Progenitor cell of endocrine pancreas (in vitro differentiated cells): ENCODE measurements around the gene FGF5. TPM values are rescaled to one million over a fixed set of nuclear protein-coding genes. Genes with fewer than 3 reads are reported as not detected.

Experiments
- DNase-seq: peaks from one replicate; pipeline ENCODE4 v3.0.0; 2021; ENCODE audit warnings: low spot score; ENCODE audit not compliant: unreplicated experiment
- H3K27ac Mint-ChIP-seq: 2 replicates; pipeline ENCODE4 v1.8.0; 2021; ENCODE audit warnings: mild to moderate bottlenecking, moderate library complexity, mixed read lengths
- H3K27me3 Mint-ChIP-seq: 2 replicates; pipeline ENCODE4 v1.8.0; 2021; ENCODE audit warnings: mixed read lengths
- H3K36me3 Mint-ChIP-seq: 2 replicates; pipeline ENCODE4 v1.8.0; 2022; ENCODE audit warnings: mixed read lengths; ENCODE audit not compliant: insufficient read depth
- H3K4me1 Mint-ChIP-seq: 2 replicates; pipeline ENCODE4 v1.8.0; 2021; ENCODE audit warnings: low read depth, mixed read lengths
- H3K4me3 Mint-ChIP-seq: 2 replicates; pipeline ENCODE4 v1.8.0; 2021; ENCODE audit warnings: low read depth, mild to moderate bottlenecking, moderate library complexity, mixed read lengths
- H3K9me3 Mint-ChIP-seq: 2 replicates; pipeline ENCODE4 v1.8.0; 2021; ENCODE audit warnings: low read depth, mixed read lengths
- total RNA-seq: library from RNA; stranded (reverse); gene quantifications from 2 replicates; pipeline ENCODE4 v1.2.1, GENCODE V29; 2021
- TF ChIP-seq, protein P1 (sequence below): fragments of 200-600 bp; sonication (generic); IDR thresholded peaks from one replicate; pipeline ENCODE4 v1.5.0; 2021; ENCODE audit warnings: antibody characterized with exemption, mild to moderate bottlenecking; ENCODE audit not compliant: unreplicated experiment

Gene FGF5
- total RNA-seq, 1 donor from 2014 or later: 0.14 TPM

DNA sequence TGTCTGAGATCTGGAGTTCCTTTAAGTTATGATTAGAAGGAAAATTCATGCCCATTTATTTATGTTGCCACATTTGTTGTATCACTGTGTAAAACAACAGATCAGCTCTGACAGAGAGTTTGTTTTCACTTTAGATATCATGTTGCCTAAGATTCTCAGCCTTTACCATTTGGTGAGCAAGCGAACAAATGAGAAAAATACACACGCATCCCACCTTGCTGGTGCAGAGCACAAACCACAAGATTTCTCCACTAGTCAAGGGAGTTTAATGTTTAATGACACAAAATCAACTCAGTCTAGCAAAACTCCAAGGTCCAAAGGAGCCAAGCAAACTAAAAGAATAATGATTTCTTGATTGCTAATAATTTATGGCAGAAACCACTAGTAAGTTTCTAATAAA is 27.7 kb downstream of the FGF5 start:
- Mint-ChIP-seq H3K4me3 (no peak overlapping the region), H3K36me3 (no peaks in the 10 kb centered on the region), H3K27ac (no peak overlapping the region), H3K4me1 (peaks cover 8% of the 10 kb centered on the region), H3K9me3 (no peaks in the 10 kb centered on the region), H3K27me3 (peaks cover 8% of the 10 kb centered on the region)
- DNase-seq: no peak
- TF ChIP-seq, protein P1, sequence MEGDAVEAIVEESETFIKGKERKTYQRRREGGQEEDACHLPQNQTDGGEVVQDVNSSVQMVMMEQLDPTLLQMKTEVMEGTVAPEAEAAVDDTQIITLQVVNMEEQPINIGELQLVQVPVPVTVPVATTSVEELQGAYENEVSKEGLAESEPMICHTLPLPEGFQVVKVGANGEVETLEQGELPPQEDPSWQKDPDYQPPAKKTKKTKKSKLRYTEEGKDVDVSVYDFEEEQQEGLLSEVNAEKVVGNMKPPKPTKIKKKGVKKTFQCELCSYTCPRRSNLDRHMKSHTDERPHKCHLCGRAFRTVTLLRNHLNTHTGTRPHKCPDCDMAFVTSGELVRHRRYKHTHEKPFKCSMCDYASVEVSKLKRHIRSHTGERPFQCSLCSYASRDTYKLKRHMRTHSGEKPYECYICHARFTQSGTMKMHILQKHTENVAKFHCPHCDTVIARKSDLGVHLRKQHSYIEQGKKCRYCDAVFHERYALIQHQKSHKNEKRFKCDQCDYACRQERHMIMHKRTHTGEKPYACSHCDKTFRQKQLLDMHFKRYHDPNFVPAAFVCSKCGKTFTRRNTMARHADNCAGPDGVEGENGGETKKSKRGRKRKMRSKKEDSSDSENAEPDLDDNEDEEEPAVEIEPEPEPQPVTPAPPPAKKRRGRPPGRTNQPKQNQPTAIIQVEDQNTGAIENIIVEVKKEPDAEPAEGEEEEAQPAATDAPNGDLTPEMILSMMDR: no peak

DNA sequence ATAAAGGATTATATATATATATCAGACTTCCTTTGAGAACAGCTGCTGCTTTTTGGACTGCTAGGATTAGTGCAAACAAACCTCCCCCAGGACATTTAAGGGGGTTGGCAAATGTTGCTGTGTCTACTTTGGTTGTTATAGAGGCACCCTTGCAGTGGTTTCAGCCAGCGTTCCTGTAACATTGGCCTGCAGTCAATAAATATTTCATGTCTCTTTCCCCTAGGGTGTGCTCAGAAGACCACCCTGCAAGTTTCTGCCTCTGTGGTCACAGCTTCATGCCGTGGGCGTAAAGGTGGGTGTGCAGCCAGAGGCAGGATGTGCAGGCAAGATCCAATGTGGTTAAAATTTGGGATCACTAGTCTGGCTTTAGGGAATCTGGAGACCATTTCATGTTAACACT is 28.9 kb downstream of the FGF5 start:
- H3K4me1 Mint-ChIP-seq: peaks cover 8% of the 10 kb centered on the region
- DNase-seq: no peak
- H3K9me3 Mint-ChIP-seq: no peaks in the 10 kb centered on the region
- no peak overlapping the region for H3K27ac Mint-ChIP-seq
- TF ChIP-seq, protein P1: no peak
- no peaks in the 10 kb centered on the region for H3K36me3 Mint-ChIP-seq
- no peak overlapping the region for H3K4me3 Mint-ChIP-seq
- H3K27me3 Mint-ChIP-seq: peaks cover 8% of the 10 kb centered on the region

DNA sequence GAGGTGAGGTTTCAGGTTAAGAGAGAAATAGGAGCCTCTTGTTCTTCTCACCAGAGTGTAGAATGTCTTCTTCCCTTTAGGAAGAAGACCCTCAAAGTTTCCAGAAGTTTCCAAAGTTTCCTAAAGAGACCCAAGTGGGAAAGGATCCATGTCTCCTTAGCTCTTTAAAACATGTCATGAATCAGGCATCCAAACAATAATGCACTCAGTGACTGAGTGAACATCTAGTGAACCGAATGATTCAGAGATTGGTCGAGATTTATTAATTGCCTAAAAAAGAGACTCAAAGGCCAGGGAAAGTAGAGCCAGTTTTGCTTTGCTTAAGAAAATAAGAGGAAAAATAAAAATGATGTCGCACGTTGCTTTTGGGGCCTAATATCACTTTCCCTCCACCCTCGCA is 29.4 kb downstream of the FGF5 start:
- H3K4me1 Mint-ChIP-seq: peaks cover 8% of the 10 kb centered on the region
- H3K4me3 Mint-ChIP-seq: no peak overlapping the region
- no peaks in the 10 kb centered on the region for H3K9me3 Mint-ChIP-seq
- no peak for DNase-seq
- TF ChIP-seq, protein P1: no peak
- H3K27me3 Mint-ChIP-seq: peaks cover 8% of the 10 kb centered on the region
- H3K27ac Mint-ChIP-seq: no peak overlapping the region
- H3K36me3 Mint-ChIP-seq: no peaks in the 10 kb centered on the region

DNA sequence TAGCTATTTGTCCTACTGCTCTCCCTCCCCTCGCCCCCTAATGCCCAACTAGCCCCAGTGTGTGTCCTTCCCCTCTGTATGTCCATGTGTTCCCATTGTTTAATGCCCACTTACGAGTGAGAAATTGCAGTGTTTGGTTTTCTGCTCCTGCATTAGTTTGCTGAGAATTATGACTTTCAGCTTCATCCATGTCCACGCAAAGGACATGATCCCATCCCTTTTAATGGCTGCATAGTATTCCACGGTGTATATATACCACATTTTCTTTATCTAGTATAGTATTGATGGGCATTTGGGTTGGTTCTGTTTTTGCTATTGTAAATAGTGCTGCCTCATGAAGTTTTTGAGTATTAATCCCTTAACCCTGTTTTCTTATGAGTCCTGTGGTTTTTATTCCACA is 35.4 kb downstream of the FGF5 start:
- no peak overlapping the region for H3K4me3 Mint-ChIP-seq
- H3K27me3 Mint-ChIP-seq: peaks cover 32% of the 10 kb centered on the region

DNA sequence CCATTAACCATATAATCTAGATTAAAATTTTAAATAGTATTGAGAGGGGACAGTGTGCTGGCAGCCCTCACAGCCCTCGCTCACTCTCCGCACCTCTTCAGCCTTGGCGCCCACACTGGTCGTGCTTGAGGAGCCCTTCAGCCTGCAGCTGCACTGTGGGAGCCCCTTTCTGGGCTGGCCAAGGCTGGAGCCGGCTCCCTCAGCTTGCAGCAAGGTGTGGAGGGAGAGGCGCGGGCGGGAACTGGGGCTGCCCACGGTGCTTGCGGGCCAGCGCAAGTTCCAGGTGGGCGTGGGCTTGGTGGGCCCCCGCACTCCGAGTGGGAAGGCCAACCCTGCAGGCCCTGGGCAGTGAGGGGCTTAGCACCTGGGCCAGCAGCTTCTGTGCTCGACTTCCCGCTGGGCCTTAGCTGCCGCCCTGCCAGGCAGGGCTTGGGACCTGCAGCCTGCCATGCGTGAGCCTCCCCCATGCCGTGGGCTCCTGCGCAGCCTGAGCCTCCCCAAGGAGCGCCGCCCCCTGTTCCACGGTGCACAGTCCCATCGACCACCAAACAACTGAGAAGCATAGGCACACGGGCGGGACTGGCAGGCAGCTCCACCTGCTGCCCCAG is 36.3 kb downstream of the FGF5 start:
- H3K27me3 Mint-ChIP-seq: peaks cover 39% of the 10 kb centered on the region
- no peak for DNase-seq

More for the DNA sequence above, 35.4 kb downstream of the FGF5 start:
- no peak for DNase-seq
- no peaks in the 10 kb centered on the region for H3K36me3 Mint-ChIP-seq
- H3K27ac Mint-ChIP-seq: no peak overlapping the region
- no peaks in the 10 kb centered on the region for H3K4me1 Mint-ChIP-seq
- H3K9me3 Mint-ChIP-seq: no peaks in the 10 kb centered on the region
- TF ChIP-seq, protein P1: no peak

More for the DNA sequence above, 36.3 kb downstream of the FGF5 start:
- TF ChIP-seq, protein P1: no peak
- no peak overlapping the region for H3K4me3 Mint-ChIP-seq
- no peaks in the 10 kb centered on the region for H3K36me3 Mint-ChIP-seq
- H3K4me1 Mint-ChIP-seq: peaks cover 2% of the 10 kb centered on the region
- H3K27ac Mint-ChIP-seq: no peak overlapping the region
- no peaks in the 10 kb centered on the region for H3K9me3 Mint-ChIP-seq
